HG02885 (cell line): ENCODE measurements around the gene VPS11.
A peak's percentile ranks its signal among the peaks of the same experiment; 100 is the strongest.
"Not testable (repeated sequence)": the region's sequence is repeated elsewhere in the genome, so short reads cannot be mapped to it uniquely, and the experiment has no call there.

ENCODE experiments used
- ATAC-seq: cut with Tn5 transposase; IDR thresholded peaks from one replicate; pipeline ENCODE4 v1.9.1; 2021; ENCODE audit warnings: mild to moderate bottlenecking; ENCODE audit not compliant: unreplicated experiment, poor library complexity

Gene VPS11

GRCh38 chr11:119034813-119035212 is 32.8 kb upstream of the VPS11 start:
- ATAC-seq = no peak

- ATAC-seq = no peak
These were observed 28.7 kb upstream of the VPS11 start for GRCh38 chr11:119038884-119039283.

- not testable (repeated sequence) for ATAC-seq
These were observed 28.1 kb upstream of the VPS11 start for GRCh38 chr11:119039471-119039870.

GRCh38 chr11:119041821-119042514 is 25.6 kb upstream of the VPS11 start:
- ATAC-seq = no peak

- ATAC-seq = no peak
These were observed 24.7 kb upstream of the VPS11 start for GRCh38 chr11:119042927-119043326.

GRCh38 chr11:119044708-119045107 is 22.9 kb upstream of the VPS11 start:
- ATAC-seq = no peak

GRCh38 chr11:119046489-119046888 is 21.1 kb upstream of the VPS11 start:
- ATAC-seq = no peak

GRCh38 chr11:119047205-119047604 is 20.4 kb upstream of the VPS11 start:
- ATAC-seq = no peak

- ATAC-seq = no peak
These were observed 19.0 kb upstream of the VPS11 start for GRCh38 chr11:119048644-119049043.

GRCh38 chr11:119049081-119049480 is 18.5 kb upstream of the VPS11 start:
- ATAC-seq = no peak

- peak; percentile 62 for ATAC-seq
These were observed 16.0 kb upstream of the VPS11 start for GRCh38 chr11:119051440-119052162.

GRCh38 chr11:119052163-119052814 is 15.3 kb upstream of the VPS11 start:
- ATAC-seq = no peak

GRCh38 chr11:119054418-119054817 is 13.2 kb upstream of the VPS11 start:
- ATAC-seq = no peak

- no peak for ATAC-seq
These were observed 11.7 kb upstream of the VPS11 start for GRCh38 chr11:119055901-119056300.

- ATAC-seq = peak; percentile 36
These were observed 11.1 kb upstream of the VPS11 start for GRCh38 chr11:119056421-119056999.

- ATAC-seq = peak; percentile 95
These were observed 10.4 kb upstream of the VPS11 start, which contains the start of gene HYOU1 for GRCh38 chr11:119057000-119057769. Gene HYOU1 (minus strand): TSS chr11:119057205. CDS start chr11:119056160, 1,045 bp downstream.

- ATAC-seq = not testable (repeated sequence)
These were observed 8.5 kb upstream of the VPS11 start for GRCh38 chr11:119059128-119059527.

- no peak for ATAC-seq
These were observed 6.4 kb upstream of the VPS11 start for GRCh38 chr11:119061256-119061655.

GRCh38 chr11:119062779-119063178 is 4.8 kb upstream of the VPS11 start:
- ATAC-seq = no peak

- ATAC-seq = no peak
These were observed 2.2 kb upstream of the VPS11 start for GRCh38 chr11:119065369-119065768.
